Effector memory CD8-positive, alpha-beta T cell (primary cell): ENCODE data around the gene LCP1.

Experiments used
- ATAC-seq: fragments of 150-1000 bp; cut with Tn5 transposase; replicated peaks from 2 replicates; pipeline ENCODE4 v1.10.0; 2021; ENCODE audit warnings: mild to moderate bottlenecking, moderate library complexity
- DNase-seq, 3 experiments: peaks; one replicate each; pipeline ENCODE4 v3.0.0; 2021
- H3K27ac Mint-ChIP-seq, 2 donors: one replicate each; pipeline ENCODE4 v1.8.0; 2022; ENCODE audit warnings: mild to moderate bottlenecking in 2 of 2, mixed read lengths in 2 of 2, moderate library complexity in 2 of 2
- H3K27me3 Mint-ChIP-seq, 2 donors: one replicate each; pipeline ENCODE4 v1.8.0; 2022; ENCODE audit warnings: mixed read lengths in 2 of 2
- H3K36me3 Mint-ChIP-seq: one replicate; pipeline ENCODE4 v1.8.0; 2022; ENCODE audit warnings: mild to moderate bottlenecking, moderate library complexity, mixed read lengths; ENCODE audit not compliant: insufficient read depth
- H3K4me1 Mint-ChIP-seq, 2 donors: one replicate each; pipeline ENCODE4 v1.8.0; 2022; ENCODE audit warnings: low read depth in 2 of 2, mixed read lengths in 2 of 2
- H3K4me3 Mint-ChIP-seq, 2 donors: one replicate each; pipeline ENCODE4 v1.8.0; 2022; ENCODE audit warnings: mild to moderate bottlenecking in 2 of 2, mixed read lengths in 2 of 2, moderate library complexity in 2 of 2
- H3K9me3 Mint-ChIP-seq, 2 donors: one replicate each; pipeline ENCODE4 v1.8.0; 2022; ENCODE audit warnings: mixed read lengths in 2 of 2

The LCP1 gene

DNA sequence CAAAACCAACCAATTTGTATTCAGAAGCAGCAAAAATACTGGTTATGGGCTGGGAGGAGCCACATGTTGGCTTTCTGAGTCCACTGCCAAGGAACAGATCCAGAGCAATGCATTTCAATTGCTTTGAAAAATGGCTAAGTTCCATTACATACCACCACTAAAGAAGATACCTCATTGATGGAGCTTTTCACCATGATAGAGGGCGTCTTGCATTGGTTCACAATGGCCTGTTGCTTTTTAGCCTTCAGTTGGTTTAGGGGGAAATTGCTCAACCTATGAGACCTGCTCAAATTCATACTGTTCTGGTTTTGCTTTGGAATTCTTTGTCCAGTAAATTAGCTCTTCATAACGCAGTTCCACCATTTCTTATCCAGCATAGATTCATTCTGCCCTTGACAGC lies 55.9 kb downstream of the LCP1 start:
- ATAC-seq (peak; percentile 3), DNase-seq (no peak)
- no peaks in the 10 kb centered on the region for H3K9me3 Mint-ChIP-seq
- H3K27me3 Mint-ChIP-seq = no peaks in the 10 kb centered on the region
- H3K4me3 Mint-ChIP-seq = no peak overlapping the region
- H3K4me1 Mint-ChIP-seq = peaks cover 33 to 34% of the 10 kb centered on the region in 2 donors
- H3K36me3 Mint-ChIP-seq = peaks cover 66% of the 10 kb centered on the region
- H3K27ac Mint-ChIP-seq = peak overlapping the region; percentile 75 to 78

DNA sequence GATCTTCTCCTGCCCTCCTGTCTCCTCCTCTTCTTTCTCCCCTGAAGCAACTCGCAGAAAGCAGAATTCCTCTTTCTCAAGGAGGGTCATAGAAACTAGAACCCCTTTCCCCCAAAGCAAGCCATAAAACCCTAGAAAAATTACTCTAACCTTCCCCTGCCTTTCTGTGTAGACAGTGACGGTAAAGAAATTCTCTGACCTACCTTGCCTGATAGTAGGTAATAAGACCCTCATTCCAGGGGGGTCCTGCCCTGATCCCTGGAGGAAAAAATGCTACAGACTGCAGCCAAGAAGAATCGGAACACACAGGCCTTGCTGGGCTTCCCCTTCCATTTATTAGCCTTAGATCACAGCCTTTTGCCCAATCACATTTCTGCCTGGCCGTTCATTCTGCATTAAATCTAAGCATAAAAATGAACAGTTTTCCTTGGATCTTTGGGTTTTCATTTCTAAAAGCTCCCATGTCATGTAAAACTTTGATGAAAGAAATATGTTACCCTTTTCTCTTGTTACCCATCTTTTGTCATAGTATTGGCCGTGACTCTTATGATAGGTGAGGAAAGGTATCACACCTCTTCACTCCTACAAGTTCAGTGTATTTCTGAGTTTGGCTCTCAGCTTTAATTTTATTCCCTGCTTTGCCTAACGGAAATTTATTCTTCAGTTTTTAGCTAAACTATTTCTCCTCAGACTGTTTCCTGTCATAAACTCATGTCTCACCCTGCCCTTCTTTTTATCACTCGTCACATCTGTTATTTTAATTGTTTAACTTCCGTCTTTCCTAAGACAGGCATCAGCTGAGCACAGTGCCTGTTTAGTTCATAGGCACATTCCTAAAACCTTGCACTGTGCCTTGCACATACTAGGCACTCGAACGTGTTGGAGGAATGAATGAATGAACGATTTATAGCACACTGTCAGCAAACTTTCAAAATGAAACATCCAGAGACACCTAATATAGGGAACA lies 56.7 kb downstream of the LCP1 start:
- H3K9me3 Mint-ChIP-seq = no peaks in the 10 kb centered on the region
- peak overlapping the region; percentile 75 to 78 for H3K27ac Mint-ChIP-seq
- peak overlapping the region; percentile 3 to 11 for H3K4me3 Mint-ChIP-seq
- H3K4me1 Mint-ChIP-seq = peaks cover 28 to 34% of the 10 kb centered on the region in 2 donors
- peak; percentile 17 for ATAC-seq
- DNase-seq = no peak
- H3K27me3 Mint-ChIP-seq = no peaks in the 10 kb centered on the region
- H3K36me3 Mint-ChIP-seq = peaks cover 58% of the 10 kb centered on the region

DNA sequence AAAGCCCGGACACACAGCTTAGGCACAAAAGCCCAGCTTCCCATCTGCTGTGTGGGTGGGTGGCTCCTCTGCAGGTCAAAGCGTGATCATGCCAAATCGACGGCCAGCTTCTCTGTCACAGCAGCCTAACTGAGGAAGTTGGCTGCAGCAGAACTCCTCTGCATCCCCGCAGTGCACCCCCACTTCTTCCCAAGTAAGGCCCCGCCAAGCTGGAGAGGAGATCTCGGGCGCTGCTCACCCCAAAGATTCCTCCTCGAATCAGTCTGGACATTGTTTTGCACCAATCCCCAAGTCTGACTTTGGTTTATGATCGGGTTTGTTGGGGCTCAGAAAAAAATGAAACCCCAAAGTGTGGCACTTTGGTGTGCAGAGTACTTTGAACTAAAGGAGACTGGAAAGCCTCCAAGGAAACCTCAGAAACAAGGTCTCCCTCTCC lies 57.4 kb downstream of the LCP1 start:
- peak overlapping the region; percentile 75 to 78 for H3K27ac Mint-ChIP-seq
- ATAC-seq (peak; percentile 14), DNase-seq (peak in 1 of 3 experiments; percentile 6)
- H3K36me3 Mint-ChIP-seq = peaks cover 51% of the 10 kb centered on the region
- peaks cover 28 to 34% of the 10 kb centered on the region in 2 donors for H3K4me1 Mint-ChIP-seq
- no peaks in the 10 kb centered on the region for H3K9me3 Mint-ChIP-seq
- peak overlapping the region; percentile 3 to 11 for H3K4me3 Mint-ChIP-seq
- H3K27me3 Mint-ChIP-seq = no peaks in the 10 kb centered on the region

DNA sequence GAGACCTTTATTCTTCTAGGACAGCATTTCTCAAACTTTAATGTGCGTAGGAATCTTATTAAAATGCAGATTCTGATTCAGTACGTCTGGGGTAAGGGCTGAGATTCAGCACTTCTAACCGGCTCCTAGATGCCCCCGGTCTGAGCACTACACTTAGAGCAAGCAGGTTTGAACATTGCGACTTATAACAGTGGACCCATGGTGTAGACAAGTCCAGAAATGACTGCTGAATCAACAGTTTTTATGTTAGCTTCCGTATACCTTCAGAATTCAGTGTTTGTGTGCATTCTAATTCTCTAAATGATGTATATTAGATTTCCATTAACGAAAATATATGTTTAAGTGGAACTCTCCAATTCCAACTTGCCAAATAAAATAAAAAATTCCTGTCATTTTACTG lies 59.7 kb downstream of the LCP1 start:
- Mint-ChIP-seq H3K27ac (no peak overlapping the region), H3K4me3 (no peak overlapping the region), H3K4me1 (peaks cover 24 to 32% of the 10 kb centered on the region in 2 donors), H3K36me3 (peaks cover 29% of the 10 kb centered on the region), H3K9me3 (no peaks in the 10 kb centered on the region), H3K27me3 (no peaks in the 10 kb centered on the region)
- DNase-seq (no peak), ATAC-seq (no peak)

DNA sequence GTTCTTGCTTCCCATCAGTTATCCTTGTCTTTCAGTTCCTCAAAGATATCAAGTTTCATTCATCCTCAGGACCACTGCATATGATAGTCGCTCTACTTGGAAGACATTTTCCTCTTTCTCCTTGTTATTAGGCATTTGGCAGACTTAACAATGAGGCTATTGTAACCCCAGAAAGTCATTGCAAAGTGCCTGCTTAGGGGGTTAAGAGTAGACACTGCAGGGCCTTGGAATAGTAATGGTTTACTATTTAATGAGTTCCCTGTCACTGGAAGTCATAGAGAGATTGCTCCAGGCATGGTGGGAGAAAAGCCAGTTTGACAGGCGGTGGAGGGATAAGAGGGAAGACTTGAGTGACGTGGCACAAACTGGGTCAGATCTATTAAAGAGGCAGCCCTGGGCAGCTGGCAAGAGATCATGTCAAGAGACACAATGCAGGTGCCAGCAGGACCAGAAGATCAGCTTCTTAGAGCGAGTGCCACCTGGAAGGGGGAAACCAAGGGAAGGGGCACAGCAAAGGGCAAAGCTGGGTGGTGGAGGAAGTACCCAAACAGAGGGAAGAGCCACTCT lies 60.3 kb downstream of the LCP1 start:
- no peak for DNase-seq
- peaks cover 24 to 29% of the 10 kb centered on the region in 2 donors for H3K4me1 Mint-ChIP-seq
- no peak for ATAC-seq
- H3K27me3 Mint-ChIP-seq = no peaks in the 10 kb centered on the region
- no peaks in the 10 kb centered on the region for H3K9me3 Mint-ChIP-seq
- H3K27ac Mint-ChIP-seq = peak overlapping the region; percentile 10 to 41
- no peak overlapping the region for H3K4me3 Mint-ChIP-seq
- H3K36me3 Mint-ChIP-seq = peaks cover 25% of the 10 kb centered on the region

DNA sequence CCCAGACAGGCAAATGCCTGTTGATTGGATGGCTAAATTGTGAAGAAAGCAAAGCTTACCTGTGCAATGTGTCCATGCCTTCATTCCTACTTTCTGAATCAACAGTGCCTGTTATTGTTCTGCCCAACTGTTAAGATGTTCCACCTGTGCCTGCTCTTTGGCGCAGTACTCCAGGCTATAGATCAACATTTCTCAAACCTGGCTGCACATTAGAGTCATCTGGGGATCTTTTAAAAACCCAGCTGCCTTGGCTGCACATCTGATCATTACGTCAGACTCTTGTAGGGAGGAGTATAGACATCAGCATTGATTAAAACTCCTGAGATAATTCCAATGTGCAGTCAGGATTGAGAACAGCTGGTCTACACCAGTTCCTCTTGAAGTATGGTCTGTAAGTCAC lies 60.9 kb downstream of the LCP1 start:
- H3K36me3 Mint-ChIP-seq = peaks cover 22% of the 10 kb centered on the region
- no peaks in the 10 kb centered on the region for H3K9me3 Mint-ChIP-seq
- peaks cover 24 to 28% of the 10 kb centered on the region in 2 donors for H3K4me1 Mint-ChIP-seq
- DNase-seq = no peak
- H3K27me3 Mint-ChIP-seq = no peaks in the 10 kb centered on the region
- H3K4me3 Mint-ChIP-seq = no peak overlapping the region
- H3K27ac Mint-ChIP-seq = no peak overlapping the region
- no peak for ATAC-seq

DNA sequence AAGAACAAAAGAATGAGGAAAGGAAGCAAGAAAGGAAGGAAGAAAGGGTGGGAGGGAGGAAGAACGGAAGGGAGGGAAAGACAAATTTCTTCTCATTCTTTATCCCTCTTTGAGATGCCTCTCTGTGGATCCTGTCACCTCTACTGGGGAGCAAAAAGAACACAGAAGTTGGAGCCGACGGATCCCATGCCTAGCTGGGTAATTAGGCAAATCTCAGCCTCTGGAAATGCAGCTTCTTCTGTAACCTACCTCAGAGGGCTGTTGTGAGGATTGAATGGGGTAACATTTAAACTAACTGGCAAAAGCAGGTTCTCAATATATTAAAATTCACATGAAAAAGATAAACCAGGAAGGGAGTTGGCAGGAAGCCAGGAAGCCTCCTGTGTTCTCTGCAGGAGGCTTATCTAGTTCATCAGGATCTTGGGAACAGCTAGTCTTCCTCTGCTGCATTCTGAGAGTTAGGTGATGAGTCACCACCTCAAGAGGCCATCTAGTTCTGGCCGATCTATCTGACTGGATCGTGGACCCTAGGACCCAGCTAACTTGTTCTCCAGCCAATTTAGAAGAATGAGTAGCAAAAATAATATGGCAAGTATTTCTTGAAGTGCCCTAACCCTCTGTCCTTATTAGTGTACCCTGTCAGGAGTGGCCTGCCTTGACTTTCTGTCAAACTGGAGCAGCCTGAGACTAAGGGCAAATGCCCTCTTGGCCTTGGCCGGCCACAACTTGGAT lies 61.9 kb downstream of the LCP1 start:
- Mint-ChIP-seq H3K36me3 (peaks cover 16% of the 10 kb centered on the region), H3K4me3 (no peak overlapping the region), H3K4me1 (peaks cover 16 to 20% of the 10 kb centered on the region in 2 donors), H3K9me3 (no peaks in the 10 kb centered on the region), H3K27me3 (no peaks in the 10 kb centered on the region), H3K27ac (no peak overlapping the region)
- ATAC-seq = no peak
- no peak for DNase-seq

DNA sequence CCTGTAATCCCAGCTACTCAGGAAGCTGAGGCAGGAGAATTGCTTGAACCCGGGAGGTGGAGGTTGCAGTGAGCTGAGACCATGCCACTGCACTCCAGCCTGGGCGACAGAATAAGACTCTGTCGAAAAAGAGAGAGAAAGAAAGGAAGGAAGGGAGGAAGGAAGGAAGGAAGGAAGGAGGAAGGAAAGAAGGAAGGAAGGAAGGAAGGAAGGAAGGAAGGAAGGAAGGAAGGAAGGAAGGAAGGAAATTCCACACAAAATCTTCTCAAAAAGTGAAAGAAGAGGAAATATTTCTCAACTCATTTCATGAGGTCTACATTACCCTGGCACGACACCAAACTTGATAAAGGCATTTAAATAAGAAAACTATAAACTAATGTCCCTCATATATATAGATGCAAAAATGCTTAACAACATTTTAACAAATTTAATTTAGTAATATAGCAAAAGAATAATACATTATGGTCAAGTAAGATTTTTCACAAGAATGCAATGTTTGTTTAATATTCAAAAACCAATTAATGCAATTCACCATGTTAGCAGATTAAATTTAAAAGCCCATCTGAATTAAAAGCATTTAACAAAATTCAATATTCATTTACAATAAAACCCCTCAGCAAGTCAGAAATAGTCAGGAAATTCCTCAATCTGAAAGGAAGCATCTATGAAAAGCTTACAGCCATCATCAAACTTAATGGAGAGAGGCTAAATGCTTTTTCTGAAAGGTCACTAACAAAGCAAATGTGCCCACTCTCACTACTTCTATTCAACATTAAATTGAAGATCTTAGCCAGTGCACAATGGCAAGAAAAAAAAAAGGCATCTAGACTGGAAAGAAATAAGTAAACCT lies 65.1 kb downstream of the LCP1 start:
- Mint-ChIP-seq H3K36me3 (peaks cover 6% of the 10 kb centered on the region), H3K9me3 (no peaks in the 10 kb centered on the region), H3K4me1 (peaks cover 0 to 3% of the 10 kb centered on the region in 2 donors), H3K27ac (no peak overlapping the region), H3K27me3 (peaks cover 18 to 24% of the 10 kb centered on the region in 2 donors), H3K4me3 (no peak overlapping the region)
- ATAC-seq (no peak), DNase-seq (no peak)

DNA sequence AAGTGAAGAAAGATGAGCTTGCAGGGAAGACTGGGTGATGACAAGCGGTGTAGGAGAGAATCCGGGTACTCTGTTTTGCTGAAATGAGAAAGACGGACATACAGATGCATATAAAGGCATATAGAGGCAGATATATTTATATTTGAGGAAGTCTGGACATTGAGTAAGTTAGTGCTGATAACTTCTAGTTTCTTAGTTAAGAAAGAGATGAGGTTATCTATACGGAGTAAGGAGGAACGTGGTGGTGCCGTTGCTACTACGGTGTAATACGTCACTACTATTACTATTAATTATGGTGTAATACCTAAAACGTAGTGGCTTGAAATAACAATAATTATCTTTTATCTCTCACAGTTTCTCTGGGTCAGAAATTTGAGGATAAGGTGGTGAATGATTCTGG lies 67.4 kb downstream of the LCP1 start:
- no peak overlapping the region for H3K4me3 Mint-ChIP-seq
- H3K36me3 Mint-ChIP-seq = peaks cover 6% of the 10 kb centered on the region
- H3K27ac Mint-ChIP-seq = no peak overlapping the region
- H3K27me3 Mint-ChIP-seq = peaks cover 37 to 39% of the 10 kb centered on the region in 2 donors
- no peaks in the 10 kb centered on the region for H3K4me1 Mint-ChIP-seq
- H3K9me3 Mint-ChIP-seq = no peaks in the 10 kb centered on the region
- no peak for ATAC-seq
- DNase-seq = no peak

DNA sequence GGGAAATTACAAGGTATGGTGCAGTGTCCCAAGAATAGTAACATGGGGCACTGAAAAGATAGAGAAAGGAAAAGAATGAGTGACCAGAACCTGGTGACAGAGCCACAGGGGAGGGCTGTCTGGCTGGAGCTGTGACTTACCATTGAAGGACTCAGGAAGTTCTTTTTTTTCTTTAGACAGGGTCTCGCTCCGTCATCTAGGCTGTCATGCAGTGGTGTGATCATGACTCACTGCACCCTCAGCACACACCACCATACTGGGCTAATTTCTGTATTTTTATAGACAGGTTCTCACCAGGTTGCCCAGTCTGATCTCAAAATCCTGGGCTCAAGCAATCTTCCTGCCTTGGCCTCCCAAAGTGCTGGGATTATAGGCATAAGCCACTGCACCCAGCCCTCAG lies 68.4 kb downstream of the LCP1 start:
- no peak for DNase-seq
- H3K9me3 Mint-ChIP-seq = no peaks in the 10 kb centered on the region
- no peak overlapping the region for H3K4me3 Mint-ChIP-seq
- no peak overlapping the region for H3K27ac Mint-ChIP-seq
- no peaks in the 10 kb centered on the region for H3K4me1 Mint-ChIP-seq
- peaks cover 37 to 50% of the 10 kb centered on the region in 2 donors for H3K27me3 Mint-ChIP-seq
- ATAC-seq = no peak
- peaks cover 6% of the 10 kb centered on the region for H3K36me3 Mint-ChIP-seq

DNA sequence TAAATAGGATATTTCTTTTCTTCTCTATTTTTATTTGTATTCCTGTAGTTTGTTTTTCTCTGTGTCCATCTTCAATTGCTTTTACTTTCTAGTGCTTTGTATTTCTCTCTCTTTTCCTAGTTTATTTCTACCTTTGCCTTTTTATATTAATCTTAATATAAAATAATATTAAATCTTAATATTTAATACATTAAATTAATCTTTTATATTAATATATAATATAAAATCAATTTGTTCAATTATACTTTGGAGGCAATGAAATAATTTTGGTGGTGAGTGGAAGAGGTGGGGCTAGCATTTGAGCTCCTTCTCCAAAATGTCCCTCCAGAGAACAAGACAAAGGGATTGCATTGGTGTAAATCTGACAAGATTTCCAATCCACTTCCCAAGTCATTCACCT lies 70.8 kb downstream of the LCP1 start:
- peaks cover 42 to 68% of the 10 kb centered on the region in 2 donors for H3K27me3 Mint-ChIP-seq
- H3K4me1 Mint-ChIP-seq = no peaks in the 10 kb centered on the region
- DNase-seq = no peak
- H3K9me3 Mint-ChIP-seq = no peaks in the 10 kb centered on the region
- H3K4me3 Mint-ChIP-seq = no peak overlapping the region
- no peak overlapping the region for H3K27ac Mint-ChIP-seq
- ATAC-seq = no peak
- H3K36me3 Mint-ChIP-seq = no peaks in the 10 kb centered on the region

DNA sequence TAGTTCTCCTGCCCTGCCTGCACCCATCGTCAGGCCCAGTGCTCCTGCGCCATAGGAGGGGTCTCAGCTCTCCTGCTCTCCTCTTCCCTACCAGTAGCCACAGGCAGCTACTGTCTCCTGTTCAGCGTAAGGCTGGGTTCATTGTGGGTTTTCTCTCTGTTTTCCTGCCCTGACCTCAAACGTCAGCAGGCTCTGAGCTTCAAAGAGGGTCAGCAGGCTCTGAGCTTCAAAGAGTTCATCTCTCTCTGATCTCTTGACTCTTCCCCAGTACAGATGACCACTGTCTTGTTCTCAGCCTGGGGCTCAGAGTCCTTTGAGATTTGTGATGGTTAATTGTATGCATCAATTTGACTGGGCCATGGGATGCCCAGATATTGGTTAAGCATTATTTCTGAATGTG lies 72.5 kb downstream of the LCP1 start:
- ATAC-seq (no peak), DNase-seq (no peak)
- H3K4me3 Mint-ChIP-seq = no peak overlapping the region
- H3K4me1 Mint-ChIP-seq = no peaks in the 10 kb centered on the region
- no peaks in the 10 kb centered on the region for H3K36me3 Mint-ChIP-seq
- H3K9me3 Mint-ChIP-seq = no peaks in the 10 kb centered on the region
- no peak overlapping the region for H3K27ac Mint-ChIP-seq
- H3K27me3 Mint-ChIP-seq = peaks cover 40 to 68% of the 10 kb centered on the region in 2 donors
